ENCODE data around the gene GMFB.
A peak's percentile ranks its signal among the peaks of the same experiment; 100 is the strongest.
"Not testable (repeated sequence)": the region's sequence is repeated elsewhere in the genome, so short reads cannot be mapped to it uniquely, and the experiment has no call there.

GMFB gene

DNA sequence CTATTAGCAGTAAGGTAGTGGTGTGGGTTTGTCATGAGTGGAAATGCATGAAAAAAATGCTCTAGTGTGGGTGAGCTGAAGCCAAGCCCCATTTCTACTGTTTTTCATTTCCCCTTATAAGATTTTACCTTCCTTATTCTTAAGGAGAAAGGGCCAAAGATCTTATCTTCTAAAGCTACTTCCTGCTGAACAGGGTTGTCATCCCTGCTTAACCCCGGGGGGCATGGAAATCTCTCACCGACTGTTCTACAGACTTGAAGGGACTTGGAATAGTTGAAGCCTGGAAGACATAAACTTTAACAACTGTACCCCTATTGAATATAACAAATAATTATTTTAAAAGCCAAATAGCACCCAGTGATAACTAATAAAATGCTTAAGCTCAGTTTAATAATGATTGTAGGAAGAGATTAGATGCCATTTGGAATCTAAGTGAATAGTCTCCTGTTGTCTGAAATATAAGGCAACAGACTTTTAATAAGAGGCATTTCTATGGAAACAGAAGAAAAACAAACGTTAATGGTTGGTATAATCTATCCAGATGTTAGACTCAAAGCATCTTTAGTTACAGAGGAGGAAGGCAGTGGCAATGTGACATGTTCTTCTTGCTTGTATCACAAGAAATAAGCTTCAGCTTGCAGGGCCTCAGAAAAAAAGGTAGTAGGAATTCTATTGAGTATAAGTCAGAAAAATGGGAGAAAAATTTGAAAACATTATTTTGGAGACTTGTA lies 1.8 kb upstream of the GMFB start:
- peak; percentile 59 for DNase-seq

DNA sequence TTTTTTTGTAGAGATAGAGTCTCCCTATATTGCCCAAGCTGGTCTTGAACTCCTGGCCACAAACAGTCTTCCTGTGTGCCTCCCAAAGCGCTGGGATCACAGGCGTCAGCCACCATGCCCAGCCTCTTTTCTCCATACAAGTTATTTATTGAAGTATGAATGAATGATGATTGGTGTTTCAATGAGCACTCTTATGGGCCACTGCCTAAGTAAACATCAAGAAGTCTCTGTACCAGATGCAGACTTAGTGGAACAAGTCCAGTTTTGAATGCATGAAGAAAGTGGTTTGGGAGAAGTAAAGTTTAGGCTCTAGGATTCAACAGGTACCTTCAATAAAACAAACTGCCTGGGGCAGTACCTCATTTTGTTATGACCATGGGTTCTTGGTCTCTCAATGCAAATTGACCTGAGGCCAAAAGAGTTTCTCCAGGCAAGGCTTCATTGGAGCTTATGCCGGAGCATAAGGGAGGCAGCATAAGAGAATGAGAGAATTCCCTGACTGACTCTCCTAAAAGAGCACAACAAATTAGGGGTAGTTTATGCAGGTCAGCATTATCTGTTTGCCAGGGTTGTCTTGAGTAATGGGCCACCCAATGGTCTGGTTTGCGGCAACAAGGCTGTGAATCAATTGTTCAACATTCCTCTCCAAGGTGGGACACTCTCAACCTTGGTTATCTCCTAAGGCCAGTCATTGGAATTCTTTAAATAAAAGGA lies 1.1 kb upstream of the GMFB start:
- DNase-seq: no peak

DNA sequence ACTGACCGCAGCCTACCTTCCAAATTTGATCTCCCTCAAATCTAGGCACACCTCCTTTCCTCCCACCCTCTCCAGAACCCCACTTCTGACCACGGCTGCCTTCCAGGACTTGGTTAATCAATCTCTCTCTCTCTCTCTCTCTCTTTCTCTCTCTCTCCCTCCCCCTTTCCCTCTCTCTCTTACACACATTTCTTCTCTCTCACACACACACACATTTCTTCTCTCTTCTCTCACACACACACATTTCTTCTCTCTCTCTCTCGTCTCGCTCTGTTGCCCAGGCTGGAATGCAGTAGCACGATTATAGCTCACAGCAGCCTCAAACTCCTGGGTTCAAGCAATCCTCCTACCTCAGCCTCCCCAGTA lies 521 bp upstream of the GMFB start:
- no peak for DNase-seq

DNA sequence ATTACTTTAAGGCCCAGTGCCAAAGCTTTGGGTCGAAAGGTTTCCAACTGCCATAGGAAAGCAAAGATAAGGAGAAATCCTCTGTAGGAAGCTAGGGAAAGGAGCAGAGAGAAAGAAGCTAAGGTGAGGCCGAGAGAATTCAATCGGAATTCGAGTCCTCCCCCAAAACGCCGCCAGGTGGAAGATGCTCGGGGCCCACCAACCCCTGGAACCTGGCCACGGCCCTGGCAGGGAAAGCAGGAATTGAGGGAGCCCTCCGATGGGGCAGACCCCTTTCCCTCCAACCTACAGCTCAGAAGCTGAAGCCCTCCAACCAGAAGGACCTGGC lies 498 bp downstream of the GMFB start:
- no peak for DNase-seq

DNA sequence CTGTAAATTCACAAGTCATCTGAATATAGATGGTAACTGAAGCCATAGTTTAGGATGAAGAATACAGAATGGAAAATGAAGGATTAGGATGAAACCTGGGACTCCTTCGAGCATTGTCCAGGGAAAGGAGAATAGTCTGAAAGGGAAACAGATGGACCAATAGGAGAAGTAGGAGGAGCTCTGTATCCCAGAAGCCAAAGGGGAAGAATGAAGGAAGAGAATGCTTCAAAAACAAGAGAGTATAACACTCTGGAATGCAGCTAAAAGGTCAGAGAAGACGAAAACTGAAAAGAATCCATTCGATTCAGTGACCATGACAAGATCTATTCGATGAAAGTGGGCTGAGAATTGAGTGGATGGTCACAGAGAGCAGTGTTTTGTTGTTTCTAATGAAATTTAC lies 1.0 kb downstream of the GMFB start:
- DNase-seq: peak; percentile 36

DNA sequence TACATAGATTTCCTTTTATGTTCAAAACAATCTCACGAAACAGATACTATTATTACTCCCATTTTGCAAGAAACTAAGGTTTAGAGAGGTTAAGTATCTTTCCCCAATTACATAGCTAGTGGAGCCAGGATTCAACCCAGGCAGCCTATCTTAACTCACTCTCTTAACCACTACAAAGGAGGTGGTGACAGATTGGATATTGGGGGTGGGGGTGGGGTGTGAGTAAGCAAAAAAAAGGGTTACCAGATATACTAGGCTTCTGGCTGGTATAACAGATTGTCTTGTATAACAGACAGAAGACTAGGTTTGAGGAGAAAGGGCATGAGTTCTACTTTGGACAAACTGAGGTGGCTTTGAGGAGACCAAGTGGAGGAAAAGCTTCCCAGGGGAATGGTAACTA lies 2.1 kb downstream of the GMFB start:
- no peak for DNase-seq

DNA sequence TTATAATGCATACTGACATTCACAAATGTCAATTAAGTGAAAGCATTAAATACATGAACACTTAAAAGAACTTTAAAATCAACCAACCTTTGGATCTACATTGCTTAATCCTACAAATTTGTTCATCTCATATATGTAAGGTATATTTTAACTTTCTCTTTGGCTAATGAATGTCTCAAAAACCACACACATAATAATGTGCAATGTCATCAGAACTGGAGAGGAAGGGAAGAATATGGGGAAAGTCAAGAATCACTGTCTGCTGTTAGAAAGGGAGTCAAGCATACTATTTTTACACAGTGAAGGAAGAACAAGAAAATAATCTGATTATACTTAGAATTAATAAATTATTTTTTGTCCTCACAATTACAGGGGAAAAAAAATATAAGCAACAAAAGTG lies 4.9 kb downstream of the GMFB start:
- peak; percentile 66 for DNase-seq

DNA sequence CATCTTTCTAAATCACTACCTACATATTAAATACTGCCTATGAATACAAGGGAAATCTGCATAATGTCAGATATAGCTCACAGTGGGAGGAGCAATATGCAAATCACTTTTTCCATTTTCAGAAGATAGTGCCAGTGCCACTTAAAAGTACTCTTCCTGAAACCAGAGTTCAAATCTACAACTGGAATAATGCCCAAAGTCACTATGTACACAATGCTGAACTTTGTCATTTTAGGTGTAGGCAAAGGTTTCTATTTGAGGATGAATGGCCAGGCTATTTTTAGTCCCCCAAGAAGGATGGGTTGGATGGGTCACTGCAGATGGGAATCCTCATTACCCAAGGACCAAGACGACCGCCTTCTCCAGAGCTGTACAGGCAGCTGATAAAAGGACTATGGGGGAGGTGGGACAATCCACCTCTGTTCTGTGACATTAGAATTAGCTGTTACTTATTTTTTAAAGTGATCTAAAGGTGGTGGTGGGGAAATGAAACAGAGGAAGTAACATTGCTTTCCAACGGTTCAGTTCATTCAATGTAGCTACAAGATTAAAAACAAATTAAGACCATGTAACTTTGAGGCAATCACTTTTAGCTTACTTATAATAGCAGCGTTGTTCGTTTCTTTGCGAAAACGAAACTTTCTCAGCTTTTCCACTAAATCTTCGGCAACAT lies 5.6 kb downstream of the GMFB start:
- DNase-seq: peak; percentile 44

DNA sequence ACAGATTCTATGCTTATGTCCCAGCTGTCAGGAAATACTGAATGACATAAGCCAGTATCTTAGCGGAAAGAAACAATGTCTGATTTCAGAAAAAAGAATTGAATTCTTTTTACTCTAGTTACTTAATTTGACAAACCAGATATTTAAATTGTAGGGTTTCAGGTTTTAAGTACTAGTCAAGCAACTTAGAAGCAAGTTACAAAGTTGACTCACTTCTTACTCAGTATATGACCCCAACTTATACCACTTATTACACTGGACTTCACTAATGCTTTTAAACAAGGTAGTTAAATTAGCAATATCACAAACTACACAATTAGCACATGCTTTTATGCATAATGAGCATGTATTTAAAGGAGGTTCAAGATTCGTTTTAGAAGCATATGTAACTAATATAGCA lies 7.1 kb downstream of the GMFB start:
- no peak for DNase-seq

DNA sequence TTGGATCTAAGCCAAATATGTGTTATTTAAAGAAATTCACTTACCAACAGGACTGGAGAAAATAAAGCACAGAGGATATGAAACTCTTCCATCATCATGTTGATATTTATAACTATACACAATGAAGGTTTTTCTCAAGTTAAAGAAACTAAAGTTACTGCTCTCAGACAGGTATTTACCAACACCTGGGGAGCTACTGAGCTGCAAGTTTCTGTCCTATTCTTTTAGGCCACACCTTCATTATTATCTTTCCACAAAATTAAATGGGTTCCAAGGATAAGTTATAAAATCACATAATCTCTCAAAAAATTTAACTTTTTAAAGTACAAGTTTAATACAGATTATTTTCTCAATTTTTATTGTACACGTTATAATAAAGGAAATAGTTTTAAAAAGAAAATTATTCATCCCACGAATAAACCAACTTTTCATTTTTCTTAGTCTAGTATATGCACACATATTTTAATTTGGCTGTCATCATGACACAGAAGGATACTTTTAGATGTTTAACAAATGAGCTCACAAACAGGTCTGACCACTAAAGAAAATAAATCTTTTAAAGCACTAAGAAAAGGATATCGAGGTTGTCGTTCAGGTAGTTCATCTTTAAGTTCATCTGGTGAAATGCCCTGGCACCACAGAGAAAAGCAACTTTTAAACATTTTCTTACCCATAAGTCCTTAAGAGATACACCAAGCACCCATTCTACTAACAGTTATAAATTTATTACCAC lies 7.8 kb downstream of the GMFB start:
- no peak for DNase-seq

DNA sequence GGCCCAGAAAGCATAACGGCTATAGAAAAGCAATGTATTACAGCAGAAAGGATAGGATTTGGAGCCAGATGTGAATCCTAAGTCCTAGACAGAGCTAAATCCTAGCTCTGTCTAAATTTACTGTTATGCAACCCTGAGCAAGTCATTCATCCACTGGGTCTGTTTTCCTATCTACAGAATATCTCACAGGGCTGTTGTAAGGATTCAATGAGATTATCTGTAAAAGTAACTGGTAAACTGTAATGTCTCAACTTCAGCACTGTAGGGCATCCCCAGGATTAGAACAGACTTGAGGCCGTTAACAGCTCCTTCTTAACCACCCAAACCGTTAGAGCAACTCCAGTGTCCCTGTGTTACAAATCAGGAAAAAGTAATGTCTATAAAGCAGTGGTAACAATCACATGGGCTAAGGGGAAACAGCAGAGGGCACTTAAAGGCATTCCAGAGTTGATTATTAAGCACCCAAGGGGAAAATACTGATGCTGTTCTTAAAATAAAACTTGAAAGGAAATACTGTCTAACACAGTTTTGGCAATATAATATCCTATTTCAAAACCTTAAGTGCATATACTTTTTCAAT lies 10.1 kb downstream of the GMFB start:
- DNase-seq: no peak

DNA sequence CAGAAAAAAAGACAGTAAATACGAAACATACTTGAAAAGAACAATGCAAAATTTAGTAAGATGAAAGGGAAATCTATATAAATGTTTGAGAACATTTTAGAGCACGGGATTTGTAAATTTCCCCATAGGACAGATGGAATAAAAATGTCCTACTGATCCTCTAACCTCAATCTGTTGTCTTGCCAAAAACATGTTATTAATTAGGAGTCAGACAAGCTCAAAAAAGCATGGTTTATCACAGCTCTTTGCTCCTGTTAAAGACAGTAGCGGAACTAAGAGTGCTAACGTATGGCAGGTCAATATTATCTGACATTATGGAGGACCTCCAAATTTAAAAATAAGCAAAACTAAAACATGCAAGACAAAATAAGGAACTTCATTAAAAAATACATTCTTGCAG lies 12.9 kb downstream of the GMFB start:
- no peak for DNase-seq

DNA sequence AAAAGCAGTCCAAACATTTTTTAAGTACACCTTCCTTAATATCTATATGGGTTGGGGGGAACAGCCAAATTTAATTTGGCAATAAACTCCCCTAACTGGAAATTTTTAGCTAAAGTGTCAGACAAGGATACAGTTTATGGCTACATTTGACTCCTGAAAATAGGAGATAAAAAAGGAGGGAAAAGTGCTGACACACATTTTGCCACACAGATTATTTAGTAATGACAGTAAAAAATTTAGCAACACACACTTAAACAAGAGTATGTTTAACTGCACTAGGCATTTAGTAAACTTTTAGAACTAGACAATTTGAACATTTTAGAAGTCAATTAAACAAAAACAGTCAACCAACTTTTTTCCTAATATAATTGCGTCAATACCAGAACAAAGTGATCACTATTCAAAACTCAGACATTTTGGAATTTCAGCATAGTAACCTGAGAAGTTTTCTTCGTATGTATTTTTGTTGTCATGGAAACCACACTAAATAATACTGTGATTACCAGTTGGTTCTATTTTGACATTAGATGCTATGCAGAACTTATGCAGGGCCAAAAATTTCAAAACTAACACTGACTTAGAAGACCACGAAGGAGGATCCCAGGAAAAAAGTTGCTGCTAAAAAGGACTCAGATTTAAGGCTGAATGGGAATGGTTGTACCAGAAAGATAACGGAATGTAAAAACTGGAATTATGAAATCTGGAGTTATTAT lies 13.4 kb downstream of the GMFB start:
- no peak for DNase-seq

DNA sequence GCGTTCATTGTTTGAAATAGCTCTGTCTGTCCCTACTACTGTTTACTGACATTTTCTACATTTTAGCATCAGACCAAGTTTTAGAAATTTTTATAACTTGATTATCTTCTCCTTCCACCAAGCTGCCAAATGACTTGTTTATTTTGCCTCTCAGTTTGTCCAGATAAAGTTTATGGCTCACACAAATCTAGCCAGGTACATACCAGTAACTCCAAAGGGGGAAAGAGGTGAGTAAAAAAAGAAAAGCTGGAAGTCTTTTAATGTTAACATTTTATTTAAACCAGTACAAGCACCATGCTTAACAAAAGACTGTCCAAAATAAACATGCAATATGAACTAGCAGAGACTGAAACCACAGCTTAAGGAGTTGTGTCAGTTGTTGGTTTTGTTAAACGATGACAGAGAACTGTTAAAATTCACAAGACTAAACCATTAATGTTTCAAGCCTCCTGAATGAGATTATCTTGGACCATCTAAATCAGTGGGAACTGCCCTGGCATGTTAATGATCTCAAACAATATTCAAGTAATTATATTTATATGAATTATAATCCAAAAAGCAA lies 14.5 kb downstream of the GMFB start:
- no peak for DNase-seq

DNA sequence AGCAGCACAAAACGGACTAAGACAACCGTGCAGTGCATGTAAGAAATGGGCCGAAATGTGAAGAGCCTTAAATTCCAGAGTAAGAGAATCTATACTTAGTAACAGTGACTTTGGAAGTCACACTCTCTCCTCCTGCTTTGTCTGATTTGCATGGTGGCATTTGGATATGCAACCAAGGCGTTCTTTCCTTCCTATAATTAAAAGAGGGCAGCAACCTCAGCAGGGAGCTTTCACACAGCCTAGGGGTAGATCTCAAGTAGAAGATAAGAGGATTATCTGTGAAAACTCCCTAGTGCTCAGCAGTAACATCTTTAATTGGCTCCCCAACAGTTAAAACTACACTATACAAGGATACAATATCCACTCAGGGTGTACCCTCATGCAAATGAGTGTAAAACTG lies 16.5 kb downstream of the GMFB start:
- no peak for DNase-seq

DNA sequence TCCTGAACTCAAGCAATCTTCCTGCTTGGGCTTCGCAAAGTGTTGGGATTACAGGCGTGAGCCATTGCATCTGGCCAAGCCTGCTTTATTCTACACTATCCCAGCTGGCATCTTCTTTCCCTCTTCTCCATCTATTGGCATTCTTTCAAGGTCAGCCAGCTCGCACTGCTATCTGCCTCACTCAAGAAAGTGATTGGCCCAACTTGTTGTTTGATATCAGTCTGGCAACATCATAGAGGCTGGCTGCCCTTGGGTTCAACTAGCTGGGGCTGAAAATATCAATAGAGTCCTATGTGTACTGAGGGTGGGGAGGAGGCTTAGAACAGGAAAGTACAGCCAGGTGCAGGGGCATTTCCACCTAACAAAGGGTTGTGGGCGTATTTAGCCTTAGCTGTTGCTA lies 17.1 kb downstream of the GMFB start:
- no peak for DNase-seq

DNA sequence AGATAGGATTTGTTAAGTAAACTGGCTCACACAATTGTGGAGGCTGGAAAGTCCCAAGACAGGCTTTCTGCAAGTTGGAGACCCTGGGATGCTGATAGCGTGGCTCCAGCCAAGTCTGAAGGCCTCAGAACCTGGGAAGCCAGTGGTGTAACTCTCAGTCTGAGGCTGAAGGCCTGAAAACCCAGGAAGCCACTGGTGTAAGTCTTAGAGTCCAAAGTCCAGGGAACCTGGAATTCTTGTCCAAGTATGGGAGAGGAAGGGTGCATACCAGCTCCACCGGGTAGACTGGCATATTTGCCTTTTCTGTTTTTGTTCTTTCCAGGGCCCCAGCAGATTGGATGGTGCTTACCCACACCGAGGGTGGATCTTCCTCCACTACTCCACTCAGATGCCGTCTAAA lies 18.1 kb downstream of the GMFB start:
- no peak for DNase-seq

DNA sequence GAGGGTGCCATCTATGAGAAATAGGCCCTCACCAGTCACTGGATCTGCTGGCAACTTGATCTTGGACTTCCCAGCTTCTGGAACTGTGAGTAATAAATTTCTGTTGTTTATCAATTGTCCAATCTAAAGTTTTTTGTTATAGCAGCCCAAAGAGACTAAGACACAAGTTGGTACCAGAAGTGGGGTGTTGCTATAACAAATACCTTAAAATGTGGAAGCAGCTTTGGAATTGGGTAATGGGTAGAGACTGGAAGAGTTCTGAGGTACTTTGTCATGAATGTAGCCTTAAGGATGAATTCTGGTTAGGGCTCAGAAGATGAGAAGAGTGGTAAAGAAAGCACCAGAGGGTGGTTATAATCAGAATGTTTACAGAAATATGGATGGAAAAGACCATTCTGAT lies 21.5 kb downstream of the GMFB start:
- no peak for DNase-seq

DNA sequence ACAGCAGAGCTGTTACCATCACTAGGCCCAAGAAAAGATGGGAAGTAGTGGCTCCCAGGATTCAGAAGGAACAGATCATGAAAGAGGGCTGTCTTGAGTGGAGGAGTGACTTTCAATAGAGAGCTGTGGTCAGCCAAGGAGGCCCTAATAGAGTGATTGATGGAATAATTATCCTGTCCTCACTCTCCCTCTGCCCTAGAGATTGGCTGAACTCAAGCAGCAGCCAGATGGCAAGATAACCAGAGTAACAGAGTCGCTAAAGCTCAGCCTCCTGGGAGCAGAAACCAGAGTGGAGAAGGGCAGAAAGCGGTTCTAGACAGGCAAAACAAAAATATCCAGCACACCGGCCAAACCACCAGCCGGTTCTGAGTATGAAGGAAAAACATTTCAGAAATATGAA lies 23.1 kb downstream of the GMFB start:
- DNase-seq: no peak

DNA sequence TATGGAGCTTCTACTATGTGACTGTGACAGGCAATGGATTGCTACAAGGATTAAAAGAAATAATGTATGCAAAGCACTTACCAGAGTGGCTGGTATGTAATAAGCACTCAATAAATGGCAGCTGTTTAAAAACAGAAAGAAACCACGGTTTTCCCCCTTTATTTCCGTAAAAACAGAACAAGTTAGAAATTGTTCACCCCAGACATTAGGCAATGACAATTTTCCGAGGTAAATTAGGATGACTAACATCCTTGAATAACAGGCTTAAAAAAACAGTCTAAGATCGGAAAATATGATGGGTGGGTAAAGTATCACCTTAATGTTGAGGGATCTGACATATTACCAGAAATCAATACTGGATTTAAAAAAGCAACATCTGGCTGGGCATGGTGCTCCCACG lies 26.7 kb downstream of the GMFB start:
- DNase-seq: peak; percentile 65

DNA sequence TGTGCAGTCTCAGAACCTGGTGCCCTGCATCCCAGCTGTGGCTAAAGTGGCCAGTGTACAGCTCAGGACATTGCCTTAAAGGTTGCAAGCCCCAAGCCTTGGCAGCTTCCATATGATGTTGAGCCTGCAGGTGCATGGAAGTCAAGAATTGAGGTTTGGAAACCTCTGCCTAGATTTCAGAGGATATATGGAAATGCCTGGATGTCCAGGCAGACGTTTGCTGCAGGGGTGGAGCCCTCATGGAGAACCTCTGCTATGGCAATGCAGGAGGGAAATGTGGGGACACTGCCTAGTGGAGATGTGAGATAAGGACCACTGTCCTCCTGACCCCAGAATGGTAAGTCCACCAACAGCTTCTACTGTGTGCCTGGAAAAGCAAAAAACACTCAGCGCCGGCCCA lies 29.7 kb downstream of the GMFB start:
- no peak for DNase-seq

DNA sequence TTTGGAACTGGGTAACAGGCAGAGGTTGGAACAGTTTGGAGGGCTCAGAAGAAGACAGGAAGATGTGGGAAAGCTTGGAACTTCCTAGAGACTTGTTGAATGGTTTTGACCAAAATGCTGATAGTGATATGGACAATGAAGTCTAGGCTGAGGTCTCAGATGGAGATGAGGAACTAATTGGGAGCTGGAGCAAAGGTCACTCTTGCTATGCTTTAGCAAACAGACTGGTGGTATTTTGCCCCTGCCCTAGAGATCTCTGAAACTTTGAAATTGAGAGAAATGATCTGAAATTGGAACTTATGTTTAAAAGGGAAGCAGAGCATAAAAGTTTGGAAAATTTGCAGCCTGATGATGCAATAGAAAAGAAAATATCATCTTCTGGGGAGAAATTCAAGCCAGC lies 30.2 kb downstream of the GMFB start:
- not testable (repeated sequence) for DNase-seq

DNA sequence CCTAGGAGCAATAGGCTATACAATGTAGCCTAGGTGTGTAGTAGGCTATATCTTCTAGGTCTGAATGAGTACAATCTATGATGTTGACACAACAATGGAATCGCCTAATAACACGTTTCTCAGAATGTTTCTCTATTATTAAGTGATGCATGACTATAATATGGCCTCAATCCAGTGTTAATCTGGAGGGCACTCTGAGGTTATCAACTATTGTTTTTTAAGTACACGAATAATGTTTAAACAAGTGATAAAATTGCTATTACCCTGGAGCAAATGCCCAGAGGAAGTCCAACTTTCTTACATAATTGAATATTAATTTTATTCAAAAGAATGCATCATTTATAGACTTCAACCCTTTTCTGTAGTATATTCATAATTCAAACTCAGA lies 31.2 kb downstream of the GMFB start:
- no peak for DNase-seq
